Upper lobe of left lung (tissue), 4 donors: Measurements from ENCODE around the gene CUZD1.

Experiments used
- CTCF ChIP-seq, 6 experiments: fragments of 450-650 bp in 4 of 6; fragments of 200-600 bp in 2 of 6; sonication (generic) in 2 of 6; IDR thresholded peaks; one replicate each; pipeline ENCODE4 v1.5.1; 2016 to 2019; ENCODE audit warnings: antibody characterized with exemption in 6 of 6
- EP300 ChIP-seq, 4 donors: sonication (generic); formaldehyde crosslinking; IDR thresholded peaks; one replicate each; pipeline ENCODE4 v1.5.1; 2017; ENCODE audit warnings: antibody characterized with exemption in 4 of 4, control low read depth in 2 of 4
- POLR2A ChIP-seq, 4 donors: fragments of 450-650 bp; IDR thresholded peaks; one replicate each; pipeline ENCODE4 v1.5.1; 2016 to 2017; ENCODE audit warnings: antibody characterized with exemption in 4 of 4, mild to moderate bottlenecking in 2 of 4
- POLR2AphosphoS5 ChIP-seq, 2 donors: sonication (generic); formaldehyde crosslinking; IDR thresholded peaks; one replicate each; pipeline ENCODE4 v1.5.1; 2017; ENCODE audit warnings: antibody characterized with exemption in 2 of 2

- no peak for TF ChIP-seq CTCF (IDR thresholded peaks at IDR 0.05)
- no peak for TF ChIP-seq POLR2A (IDR thresholded peaks at IDR 0.05)
- TF ChIP-seq POLR2AphosphoS5 (IDR thresholded peaks at IDR 0.05): no peak
- no peak for TF ChIP-seq EP300 (IDR thresholded peaks at IDR 0.05)
These were observed 17.8 kb upstream of the CUZD1 start for GRCh38 chr10:122863216-122864193.
